ENCODE measurements around the gene NBL1. TPM values are rescaled to one million over a fixed set of nuclear protein-coding genes. Genes with fewer than 3 reads are reported as not detected.

The NBL1 gene
- total and polyA plus RNA-seq, 2 of the 4 experiments (the other 2 are of a cell fraction), result 14.0 to 54.2 TPM

DNA sequence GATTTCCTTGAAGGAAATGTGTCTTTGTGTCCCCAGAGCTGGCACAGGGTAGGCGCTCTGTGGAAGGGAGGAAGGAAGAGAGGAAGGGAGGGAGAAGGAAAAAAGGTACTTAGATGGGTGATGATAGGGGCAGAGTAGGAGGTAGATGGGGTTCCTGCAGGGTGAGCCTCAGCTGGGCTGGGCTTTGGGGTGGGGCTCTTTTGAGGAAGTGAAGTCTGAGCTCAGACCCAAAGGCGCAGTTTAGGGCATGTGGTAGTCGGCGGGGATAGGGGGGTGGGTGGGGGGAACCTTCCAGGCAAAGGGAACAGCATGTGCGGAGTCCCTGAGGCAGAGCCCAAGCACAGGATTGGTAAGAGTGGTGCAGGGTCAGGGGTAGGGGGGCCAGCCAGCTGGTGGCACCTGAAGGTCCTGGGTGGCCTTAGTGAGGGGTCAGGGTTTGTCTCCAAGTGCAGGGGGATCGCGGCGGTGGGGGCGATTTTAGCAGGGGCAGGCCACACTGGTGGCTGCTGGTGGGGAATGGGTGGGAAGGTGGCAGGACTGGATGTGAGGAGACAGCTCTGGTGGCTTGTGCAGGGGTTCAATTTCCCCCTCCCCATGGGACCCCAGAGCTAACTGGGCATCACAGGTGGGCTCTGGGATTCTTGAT, 12.1 kb downstream of the NBL1 start:
- BruUV-seq (replicated peaks), result no TSS peak

More for the DNA sequence above, 12.1 kb downstream of the NBL1 start:
- Histone ChIP-seq H2AK5ac (ENCODE audit: low read depth, low read length) (no peak overlapping the region), H2BK120ac (ENCODE audit: low read depth, low read length) (no peak overlapping the region), H4K20me1 (ENCODE audit: insufficient read depth, low read length) (peaks cover 35% of the 10 kb centered on the region), H3K23ac (ENCODE audit: low read depth, low read length) (no peak overlapping the region), H4K91ac (ENCODE audit: insufficient read depth, low read depth, low read length) (no peak overlapping the region), H3K9me1 (ENCODE audit: insufficient read depth, low read length) (peaks cover 6% of the 10 kb centered on the region), H3K9me3 (ENCODE audit: control insufficient read depth, insufficient read depth, low read length) (no peaks in the 10 kb centered on the region), H3K79me1 (ENCODE audit: low read depth in 1 of 2, low read length in 2 of 2) (peaks cover 0 to 26% of the 10 kb centered on the region in 2 experiments; a peak in 2 of 4 replicates), H3K27ac (ENCODE audit: insufficient read depth, low read length) (no peak overlapping the region), H3K4ac (ENCODE audit: low read depth, low read length) (no peak overlapping the region), H4K5ac (ENCODE audit: low read depth, low read length) (no peak overlapping the region), H2BK5ac (ENCODE audit: low read depth, low read length, poor library complexity, severe bottlenecking) (no peak overlapping the region), H3K4me3 (ENCODE audit: insufficient read depth, low read depth, low read length) (no peak overlapping the region), H2AK9ac (replicated peaks; ENCODE audit: low read depth, low read length, poor library complexity) (no peak overlapping the region), H2BK20ac (ENCODE audit: low read depth, low read length) (no peak overlapping the region), H2BK15ac (ENCODE audit: low read depth, low read length) (no peak overlapping the region), H2AFZ (replicated peaks; ENCODE audit: low read length, poor library complexity) (no peak overlapping the region), H3K27me3 (ENCODE audit: control insufficient read depth, insufficient read depth, low read length) (no peaks in the 10 kb centered on the region), H3K4me2 (ENCODE audit: low read depth, low read length) (no peak overlapping the region), H3K14ac (replicated peaks; ENCODE audit: low read depth, low read length) (no peak overlapping the region), H3K9ac (ENCODE audit: low read depth, low read length) (no peak overlapping the region), H3K18ac (ENCODE audit: low read depth, low read length) (no peak overlapping the region), H3K36me3 (ENCODE audit: control insufficient read depth, insufficient read depth, low read length) (peaks cover 23% of the 10 kb centered on the region; the same call in 1 of the 2 replicates), H4K8ac (ENCODE audit: low read depth in 2 of 2, low read length in 2 of 2) (no peak overlapping the region), H3K4me1 (ENCODE audit: control insufficient read depth, insufficient read depth, low read length) (peaks cover 1% of the 10 kb centered on the region; the same call in 1 of the 2 replicates), H3K56ac (ENCODE audit: extremely low read depth, insufficient read depth, low read length) (no peak overlapping the region)
- POLR2A ChIA-PET (ENCODE audit: unreplicated experiment), result no interaction called here
- CTCF ChIA-PET, result no interaction called here
- ATAC-seq (ENCODE audit: low read depth), result no peak
- TF ChIP-seq BHLHE40 (IDR thresholded peaks at IDR 0.05; ENCODE audit: low read depth, low read length) (no peak), MAZ (IDR thresholded peaks at IDR 0.05; ENCODE audit: borderline replicate concordance, low read depth, low read length) (no peak), RFX5 (IDR thresholded peaks at IDR 0.05; ENCODE audit: low read depth, low read length) (no peak), FOS (IDR thresholded peaks at IDR 0.05; ENCODE audit: low read depth, low read length) (no peak), CHD1 (IDR thresholded peaks at IDR 0.05; ENCODE audit: low read depth, low read length) (no peak), RCOR1 (IDR thresholded peaks at IDR 0.05; ENCODE audit: insufficient replicate concordance, low read length) (no peak), MAFK (IDR thresholded peaks at IDR 0.05; ENCODE audit: low read depth, low read length) (no peak), POLR2A (IDR thresholded peaks at IDR 0.05; ENCODE audit: low read depth, low read length) (no peak), CEBPB (IDR thresholded peaks at IDR 0.05; ENCODE audit: low read depth, low read length) (no peak), RAD21 (IDR thresholded peaks at IDR 0.05; ENCODE audit: low read length) (no peak)
- TF ChIP-seq, protein P1, sequence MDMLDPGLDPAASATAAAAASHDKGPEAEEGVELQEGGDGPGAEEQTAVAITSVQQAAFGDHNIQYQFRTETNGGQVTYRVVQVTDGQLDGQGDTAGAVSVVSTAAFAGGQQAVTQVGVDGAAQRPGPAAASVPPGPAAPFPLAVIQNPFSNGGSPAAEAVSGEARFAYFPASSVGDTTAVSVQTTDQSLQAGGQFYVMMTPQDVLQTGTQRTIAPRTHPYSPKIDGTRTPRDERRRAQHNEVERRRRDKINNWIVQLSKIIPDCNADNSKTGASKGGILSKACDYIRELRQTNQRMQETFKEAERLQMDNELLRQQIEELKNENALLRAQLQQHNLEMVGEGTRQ (IDR thresholded peaks at IDR 0.05; ENCODE audit: low read depth, low read length), result no peak
- TF ChIP-seq, protein P2, sequence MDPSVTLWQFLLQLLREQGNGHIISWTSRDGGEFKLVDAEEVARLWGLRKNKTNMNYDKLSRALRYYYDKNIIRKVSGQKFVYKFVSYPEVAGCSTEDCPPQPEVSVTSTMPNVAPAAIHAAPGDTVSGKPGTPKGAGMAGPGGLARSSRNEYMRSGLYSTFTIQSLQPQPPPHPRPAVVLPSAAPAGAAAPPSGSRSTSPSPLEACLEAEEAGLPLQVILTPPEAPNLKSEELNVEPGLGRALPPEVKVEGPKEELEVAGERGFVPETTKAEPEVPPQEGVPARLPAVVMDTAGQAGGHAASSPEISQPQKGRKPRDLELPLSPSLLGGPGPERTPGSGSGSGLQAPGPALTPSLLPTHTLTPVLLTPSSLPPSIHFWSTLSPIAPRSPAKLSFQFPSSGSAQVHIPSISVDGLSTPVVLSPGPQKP (IDR thresholded peaks at IDR 0.05; ENCODE audit: borderline replicate concordance, low read depth, low read length), result no peak
- dilution Hi-C loops (cut with HindIII; ENCODE audit: low sequenced_read_pairs, unreplicated experiment), result no loop called here
- no peak for DNase-seq
- WGBS, 2 experiments (ENCODE audit: extremely low coverage in 2 of 2, insufficient read length in 1 of 2), result 100% methylated on average over 1 of the region's 9 CpGs; no CpG with 5 or more reads in 1 of the 2 experiments
- in situ Hi-C loops (cut with MboI; ENCODE audit: low sequenced_read_pairs), result no loop called here
- intact Hi-C loops (cut with micrococcal nuclease), result no loop called here

All from IMR-90 (cell line).